Spleen (tissue), 11 donors: Measurements from ENCODE around the gene TMEM125. TPM values are rescaled to one million over a fixed set of nuclear protein-coding genes. Genes with fewer than 3 reads are reported as not detected.

Experiments used
- DNase-seq: peaks from one replicate; pipeline ENCODE4 v3.0.0-alpha.2; 2020
- H3K27ac ChIP-seq, 8 donors: fragments of 200-600 bp; sonication (generic) in 7 of 8; 1 replicate in 4 of 8; 2 replicates in 4 of 8; pipeline versions ENCODE4 v1.5.0 to v1.8.0; 2016 to 2021; ENCODE audit warnings: inconsistent platforms in 4 of 8, mild to moderate bottlenecking in 4 of 8, moderate library complexity in 1 of 8
- H3K27me3 ChIP-seq, 7 donors: fragments of 200-600 bp; sonication (generic) in 6 of 7; replicated peaks in 1 of 7; 1 replicate in 4 of 7; 2 replicates in 3 of 7; pipeline versions ENCODE4 v1.5.0 to v1.8.0; 2016 to 2021; ENCODE audit warnings: inconsistent platforms in 3 of 7, mild to moderate bottlenecking in 1 of 7
- H3K36me3 ChIP-seq, 6 donors: fragments of 200-600 bp; sonication (generic) in 5 of 6; 1 replicate in 4 of 6; 2 replicates in 2 of 6; pipeline versions ENCODE4 v1.5.0 to v1.8.0; 2016 to 2021; ENCODE audit warnings: inconsistent platforms in 2 of 6
- H3K4me1 ChIP-seq, 6 donors: fragments of 200-600 bp; sonication (generic) in 5 of 6; 1 replicate in 3 of 6; 2 replicates in 3 of 6; pipeline versions ENCODE4 v1.5.0 to v1.8.0; 2016 to 2021; ENCODE audit warnings: inconsistent platforms in 3 of 6
- H3K4me3 ChIP-seq, 8 donors: fragments of 200-600 bp; sonication (generic) in 7 of 8; 1 replicate in 4 of 8; 2 replicates in 4 of 8; pipeline versions ENCODE4 v1.5.0 to v1.8.0; 2016 to 2021; ENCODE audit warnings: inconsistent platforms in 4 of 8, mild to moderate bottlenecking in 4 of 8, moderate library complexity in 2 of 8
- H3K9me3 ChIP-seq, 8 donors: fragments of 200-600 bp; sonication (generic) in 7 of 8; 1 replicate in 4 of 8; 2 replicates in 4 of 8; pipeline versions ENCODE4 v1.5.0 to v1.8.0; 2016 to 2021; ENCODE audit warnings: inconsistent platforms in 4 of 8
- POLR2A ChIP-seq, 3 donors: fragments of 450-650 bp; IDR thresholded peaks; one replicate each; pipeline ENCODE4 v1.5.1; 2017; ENCODE audit warnings: antibody characterized with exemption in 3 of 3, mild to moderate bottlenecking in 1 of 3
- POLR2AphosphoS5 ChIP-seq, 3 donors: sonication (generic); formaldehyde crosslinking; IDR thresholded peaks; one replicate each; pipeline ENCODE4 v1.5.1; 2017; ENCODE audit warnings: antibody characterized with exemption in 3 of 3
- WGBS, 5 donors: extraction: QIAGEN DNeasy Blood & Tissue Kit in 3 of 5; methylation state at CpG; one replicate each; pipeline versions ENCODE4 v1.1.5 to v1.1.7; 2013 to 2018; 5-methylcytosine and 5-hydroxymethylcytosine counted together
- intact Hi-C: fragments of 100-400 bp; cut with DNase I; formaldehyde crosslinking; loops from one replicate; pipeline ENCODE4 v1.15.0; 2023; ENCODE audit warnings: low total_unique reads
- polyA plus RNA-seq, 3 donors: library from polyadenylated mRNA; stranded (reverse); fragments of 200-250 nt; gene quantifications; one replicate each; pipeline ENCODE4 v1.2.1, GENCODE V29; 2013
- total RNA-seq, 7 donors: library from RNA; depleted of rRNA in 3 of 7; stranded (reverse); fragments of >200 nt in 3 of 7; fragmentation: NEBNext Ultra II Directional in 4 of 7; extraction: Animal tissue kit (Norgen Biotek cat#: 25700) in 4 of 7; gene quantifications; one replicate each; pipeline versions ENCODE4 v1.1.0 to v1.2.1, GENCODE V29; 2016 to 2021
- TF ChIP-seq, protein P1 (sequence below), 11 experiments: fragments of 200-600 bp in 7 of 11; fragments of 450-650 bp in 4 of 11; sonication (generic) in 4 of 11; IDR thresholded peaks in 8 of 11; conservative IDR thresholded peaks in 3 of 11; 1 replicate in 7 of 11; 2 replicates in 4 of 11; pipeline versions ENCODE4 v1.4.0 to v1.8.0; 2016 to 2021; ENCODE audit warnings: antibody characterized with exemption in 11 of 11, inconsistent platforms in 4 of 11, mild to moderate bottlenecking in 1 of 11
- donor health status: healthy with polysubstance abuse.
- donor health status: DM: no; HTN: no; CAD: no; lungs with moderate emphysema.
- donor health status: DM: no; HTN: no; CAD: no.
- donor health status: Bipolar disorder and iron deficiency.
- donor health status: healthy.
- donor health status: DM: no; HTN: no; CAD: no.
- donor health status: DM: yes; HTN: yes; CAD: no.

TMEM125 gene
- total and polyA plus RNA-seq, 10 donors = 0.05 to 0.06 TPM; not detected in 8

DNA sequence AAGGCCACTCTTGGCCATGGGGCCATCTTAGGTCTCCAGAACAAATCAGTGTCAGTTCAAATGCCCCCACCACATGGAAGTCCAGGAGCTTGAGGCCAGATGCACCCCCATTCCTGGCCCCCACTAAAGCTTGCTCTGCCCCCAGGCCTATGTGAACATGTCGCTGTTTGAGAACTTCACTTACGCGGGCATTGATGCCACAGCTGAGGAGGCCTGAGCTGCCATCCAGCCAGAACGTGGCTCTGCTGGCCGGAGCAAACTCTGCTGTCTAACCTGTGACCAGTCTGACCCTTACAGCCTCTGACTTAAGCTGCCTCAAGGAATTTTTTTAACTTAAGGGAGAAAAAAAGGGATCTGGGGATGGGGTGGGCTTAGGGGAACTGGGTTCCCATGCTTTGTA lies 52.7 kb downstream of the TMEM125 start:
- TF ChIP-seq POLR2AphosphoS5 (IDR thresholded peaks at IDR 0.05) = no peak
- TF ChIP-seq, protein P1, sequence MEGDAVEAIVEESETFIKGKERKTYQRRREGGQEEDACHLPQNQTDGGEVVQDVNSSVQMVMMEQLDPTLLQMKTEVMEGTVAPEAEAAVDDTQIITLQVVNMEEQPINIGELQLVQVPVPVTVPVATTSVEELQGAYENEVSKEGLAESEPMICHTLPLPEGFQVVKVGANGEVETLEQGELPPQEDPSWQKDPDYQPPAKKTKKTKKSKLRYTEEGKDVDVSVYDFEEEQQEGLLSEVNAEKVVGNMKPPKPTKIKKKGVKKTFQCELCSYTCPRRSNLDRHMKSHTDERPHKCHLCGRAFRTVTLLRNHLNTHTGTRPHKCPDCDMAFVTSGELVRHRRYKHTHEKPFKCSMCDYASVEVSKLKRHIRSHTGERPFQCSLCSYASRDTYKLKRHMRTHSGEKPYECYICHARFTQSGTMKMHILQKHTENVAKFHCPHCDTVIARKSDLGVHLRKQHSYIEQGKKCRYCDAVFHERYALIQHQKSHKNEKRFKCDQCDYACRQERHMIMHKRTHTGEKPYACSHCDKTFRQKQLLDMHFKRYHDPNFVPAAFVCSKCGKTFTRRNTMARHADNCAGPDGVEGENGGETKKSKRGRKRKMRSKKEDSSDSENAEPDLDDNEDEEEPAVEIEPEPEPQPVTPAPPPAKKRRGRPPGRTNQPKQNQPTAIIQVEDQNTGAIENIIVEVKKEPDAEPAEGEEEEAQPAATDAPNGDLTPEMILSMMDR (IDR thresholded peaks at IDR 0.05 in 8 of 11, conservative IDR thresholded peaks at IDR 0.05 in 3 of 11) = no peak
- no peak for TF ChIP-seq POLR2A (IDR thresholded peaks at IDR 0.05)
- H3K4me3 ChIP-seq = no peak overlapping the region
- H3K27me3 ChIP-seq = no peaks in the 10 kb centered on the region
- H3K27ac ChIP-seq = no peak overlapping the region
- peaks cover 0 to 28% (median 24%) of the 10 kb centered on the region in 8 donors for H3K9me3 ChIP-seq
- WGBS, 5 donors = 85 to 98% (median 97%) methylated on average over 5 of the region's 5 CpGs
- DNase-seq = no peak
- intact Hi-C loops = no loop called here
- peaks cover 0 to 71% (median 11%) of the 10 kb centered on the region in 6 donors for H3K36me3 ChIP-seq
- no peaks in the 10 kb centered on the region for H3K4me1 ChIP-seq

Other genes starting within 250 kb of the TMEM125 start
- 10 to 100 TPM; 22.7 to 37.1 (median 27.5) TPM for gene EBNA1BP2, start 97.7 kb upstream of the TMEM125 start, total RNA-seq
- gene EBNA1BP2, start 97.7 kb upstream of the TMEM125 start, polyA plus RNA-seq = 10 to 100 TPM; 31.4 to 49.7 (median 48.6) TPM
- not detected for gene CFAP57, start 97.7 kb upstream of the TMEM125 start, total RNA-seq
- under 1 TPM; 0.03 to 0.07 (median 0.05) TPM for gene CFAP57, start 97.7 kb upstream of the TMEM125 start, polyA plus RNA-seq
- gene C1orf210, start 15.6 kb downstream of the TMEM125 start, total RNA-seq = not detected
- not detected for gene C1orf210, start 15.6 kb downstream of the TMEM125 start, polyA plus RNA-seq
- 10 to 100 TPM; 45.0 to 81.8 (median 65.4) TPM for gene TIE1, start 31.0 kb downstream of the TMEM125 start, total RNA-seq
- 10 to 100 TPM in 1 of 3 donors, 1 to 10 TPM in 2; 4.9 to 17.4 (median 7.0) TPM for gene TIE1, start 31.0 kb downstream of the TMEM125 start, polyA plus RNA-seq
- gene MPL, start 67.8 kb downstream of the TMEM125 start, total RNA-seq = 1 to 10 TPM in 4 of 7 donors, under 1 TPM in 2, not detected in 1; 0.47 to 2.2 (median 1.3) TPM
- gene MPL, start 67.8 kb downstream of the TMEM125 start, polyA plus RNA-seq = not detected
- gene CDC20, start 89.0 kb downstream of the TMEM125 start, total RNA-seq = 10 to 100 TPM in 4 of 7 donors, 1 to 10 TPM in 3; 3.8 to 18.4 (median 12.5) TPM
- gene CDC20, start 89.0 kb downstream of the TMEM125 start, polyA plus RNA-seq = 10 to 100 TPM in 1 of 3 donors, 1 to 10 TPM in 2; 2.1 to 25.9 (median 7.0) TPM
- gene ELOVL1, start 98.0 kb downstream of the TMEM125 start, total RNA-seq = 10 to 100 TPM; 42.9 to 78.7 (median 54.1) TPM
- 10 to 100 TPM; 38.7 to 55.5 (median 43.2) TPM for gene ELOVL1, start 98.0 kb downstream of the TMEM125 start, polyA plus RNA-seq
- gene MED8, start 119.8 kb downstream of the TMEM125 start, total RNA-seq = 10 to 100 TPM; 24.8 to 38.3 (median 30.5) TPM
- 10 to 100 TPM; 18.3 to 23.8 (median 22.3) TPM for gene MED8, start 119.8 kb downstream of the TMEM125 start, polyA plus RNA-seq
- 100 to 1,000 TPM in 3 of 7 donors, 10 to 100 TPM in 4; 64.7 to 115 (median 75.7) TPM for gene SZT2, start 119.9 kb downstream of the TMEM125 start, total RNA-seq
- 10 to 100 TPM in 2 of 3 donors, 1 to 10 TPM in 1; 9.4 to 35.6 (median 16.7) TPM for gene SZT2, start 119.9 kb downstream of the TMEM125 start, polyA plus RNA-seq
- 10 to 100 TPM; 24.2 to 47.3 (median 38.6) TPM for gene HYI, start 183.9 kb downstream of the TMEM125 start, total RNA-seq
- gene HYI, start 183.9 kb downstream of the TMEM125 start, polyA plus RNA-seq = 10 to 100 TPM; 23.2 to 67.2 (median 59.9) TPM